Panc1 (cell line): ENCODE measurements around the gene NLRP1. TPM values are rescaled to one million over a fixed set of nuclear protein-coding genes. Genes with fewer than 3 reads are reported as not detected.

Source experiments
- ATAC-seq: fragments of 200-7000 bp; cut with Tn5 transposase; 2 replicates; pipeline ENCODE4 v1.9.1; 2020; ENCODE audit warnings: mild to moderate bottlenecking, moderate library complexity
- BruUV-seq: library from RNA; stranded (reverse); fragments of 400-500 nt; replicated peaks from 2 replicates; lab custom pipeline; 2021; lab: Mats Ljungman, UMichigan
- CTCF ChIA-PET: fragments of 300-600 bp; sonication (Branson Sonifier 250); formaldehyde crosslinking; loops from one replicate; lab custom pipeline; 2022; ENCODE audit warnings: antibody characterized with exemption; lab: Charles Lee
- POLR2A ChIA-PET: fragments of 300-600 bp; sonication (Branson Sonifier 250); formaldehyde crosslinking; loops from one replicate; lab custom pipeline; 2022; ENCODE audit warnings: antibody characterized with exemption; lab: Charles Lee
- DNase-seq: peaks from one replicate; pipeline ENCODE4 v3.0.0-alpha.2; 2010; ENCODE audit warnings: low read depth, low spot score
- H3K27ac ChIP-seq: 2 replicates; pipeline ENCODE4 v1.5.1; 2011; ENCODE audit warnings: mild to moderate bottlenecking, low read length, inconsistent platforms
- H3K27me3 ChIP-seq: fragments of 200-500 bp; sonication (Bioruptor generic); 2 replicates; pipeline ENCODE4 v1.6.0; 2014; ENCODE audit warnings: low read length, inconsistent platforms; ENCODE audit not compliant: control insufficient read depth, insufficient read depth
- H3K36me3 ChIP-seq: fragments of 200-500 bp; sonication (Bioruptor generic); 2 replicates; pipeline ENCODE4 v1.5.1; 2014; ENCODE audit warnings: inconsistent platforms, mild to moderate bottlenecking, low read length, moderate library complexity; ENCODE audit not compliant: control insufficient read depth, insufficient read depth
- H3K4me1 ChIP-seq: 2 replicates; pipeline ENCODE4 v1.5.1; 2011; ENCODE audit warnings: inconsistent platforms, mild to moderate bottlenecking, low read length, moderate library complexity; ENCODE audit not compliant: control insufficient read depth, insufficient read depth
- H3K4me3 ChIP-seq, 2 experiments: 2 replicates each; pipeline ENCODE4 v1.5.1; 2011 to 2012; ENCODE audit warnings: low read depth in 2 of 2, low read length in 2 of 2, mild to moderate bottlenecking in 2 of 2, inconsistent platforms in 1 of 2, moderate library complexity in 1 of 2
- H3K9me3 ChIP-seq: fragments of 200-500 bp; sonication (Bioruptor generic); 2 replicates; pipeline ENCODE4 v1.5.1; 2014; ENCODE audit warnings: low read depth, mild to moderate bottlenecking, inconsistent platforms, low read length, moderate library complexity; ENCODE audit not compliant: control insufficient read depth, insufficient read depth
- CTCF ChIP-seq: fragments of 450-650 bp; IDR thresholded peaks from 2 replicates; pipeline ENCODE4 v1.5.1; 2017; ENCODE audit warnings: mild to moderate bottlenecking
- POLR2AphosphoS5 ChIP-seq: IDR thresholded peaks from 2 replicates; pipeline ENCODE4 v1.6.1; 2012; ENCODE audit warnings: mild to moderate bottlenecking, low read depth, low read length, moderate library complexity
- REST ChIP-seq, 2 experiments: IDR thresholded peaks; 2 replicates each; pipeline ENCODE4 v1.6.1; 2011 to 2012; ENCODE audit warnings: low read depth in 2 of 2, control low read depth in 1 of 2, low read length in 1 of 2, mild to moderate bottlenecking in 1 of 2, moderate library complexity in 1 of 2; ENCODE audit not compliant: insufficient read depth in 1 of 2
- SIN3A ChIP-seq: IDR thresholded peaks from 2 replicates; pipeline ENCODE4 v1.6.1; 2012; ENCODE audit warnings: low read depth, mild to moderate bottlenecking, low read length, moderate library complexity, borderline replicate concordance; ENCODE audit not compliant: insufficient read depth
- TCF7L2 ChIP-seq: IDR thresholded peaks from 2 replicates; pipeline ENCODE4 v1.6.1; 2011; ENCODE audit warnings: mild to moderate bottlenecking, low read depth, low read length, inconsistent platforms
- in situ Hi-C: cut with HindIII; loops from 2 replicates; pipeline ENCODE4 v1.10.0; 2016; ENCODE audit warnings: low sequenced_read_pairs, low pct_unique_long_range_greater_than_20kb
- intact Hi-C: fragments of 100-400 bp; cut with micrococcal nuclease; formaldehyde crosslinking; loops from one replicate; pipeline ENCODE4 v1.10.0; 2022; ENCODE audit not compliant: unreplicated experiment
- total RNA-seq: library from RNA; stranded (reverse); gene quantifications from one replicate; pipeline ENCODE4 v1.2.1, GENCODE V29; 2021; ENCODE audit not compliant: unreplicated experiment

NLRP1 gene
- total RNA-seq, 1 experiment from 2014 or later, result 0.57 TPM

GRCh38 chr17:5608399-5609112 is 24.2 kb upstream of the NLRP1 start:
- H3K27me3 ChIP-seq, result peaks cover 5% of the 10 kb centered on the region; the same call in 1 of the 2 replicates
- no peaks in the 10 kb centered on the region for H3K36me3 ChIP-seq
- CTCF ChIA-PET, result no interaction called here
- POLR2A ChIA-PET, result no interaction called here
- intact Hi-C loops, result no loop called here
- TF ChIP-seq SIN3A (no peak), TCF7L2 (no peak), CTCF (no peak), REST (IDR thresholded peaks at IDR 0.05; ENCODE audit: insufficient read depth in 1 of 2, low read depth in 2 of 2, low read length in 1 of 2) (no peak), POLR2AphosphoS5 (no peak)
- H3K9me3 ChIP-seq, result no peaks in the 10 kb centered on the region
- no peak overlapping the region for H3K4me3 ChIP-seq
- DNase-seq, result no peak
- H3K27ac ChIP-seq, result no peak overlapping the region
- in situ Hi-C loops, result no loop called here
- no peaks in the 10 kb centered on the region for H3K4me1 ChIP-seq
- no TSS peak for BruUV-seq
- ATAC-seq, result no peak

- Histone ChIP-seq H3K27ac (no peak overlapping the region), H3K27me3 (peaks cover 5% of the 10 kb centered on the region; the same call in 1 of the 2 replicates), H3K9me3 (no peaks in the 10 kb centered on the region), H3K4me1 (no peaks in the 10 kb centered on the region), H3K4me3 (no peak overlapping the region), H3K36me3 (no peaks in the 10 kb centered on the region)
- TF ChIP-seq REST (IDR thresholded peaks at IDR 0.05; ENCODE audit: insufficient read depth in 1 of 2, low read depth in 2 of 2, low read length in 1 of 2) (no peak), SIN3A (no peak), POLR2AphosphoS5 (no peak), TCF7L2 (no peak), CTCF (no peak)
- ATAC-seq (no peak), DNase-seq (no peak)
- BruUV-seq, result no TSS peak
- in situ Hi-C loops (no loop called here), intact Hi-C loops (no loop called here)
- ChIA-PET CTCF (no interaction called here), POLR2A (no interaction called here)
These were observed 23.6 kb upstream of the NLRP1 start for GRCh38 chr17:5607946-5608345.
